DOHH2 (cell line): ENCODE results near the gene LAMTOR1.

Experiments used
- H3F3A ChIP-seq: fragments of 200-600 bp; sonication (generic), shearing (Covaris generic); 2 replicates; pipeline ENCODE4 v1.6.0; 2016; ENCODE audit warnings: antibody characterized with exemption, mild to moderate bottlenecking; ENCODE audit not compliant: control insufficient read depth, insufficient read depth
- H3K27ac ChIP-seq: fragments of 200-600 bp; sonication (generic); 2 replicates; pipeline ENCODE4 v1.5.1; 2014; ENCODE audit warnings: low read depth, mild to moderate bottlenecking, low read length, moderate library complexity
- H3K27me3 ChIP-seq: fragments of 200-600 bp; sonication (generic); 2 replicates; pipeline ENCODE4 v1.6.1; 2014; ENCODE audit warnings: mild to moderate bottlenecking, low read length, mixed read lengths; ENCODE audit not compliant: control insufficient read depth
- H3K36me3 ChIP-seq: fragments of 200-600 bp; sonication (generic); 2 replicates; pipeline ENCODE4 v1.6.1; 2014; ENCODE audit warnings: mild to moderate bottlenecking, low read length, moderate library complexity, mixed read lengths; ENCODE audit not compliant: control insufficient read depth
- H3K4me1 ChIP-seq: fragments of 200-600 bp; sonication (generic); 2 replicates; pipeline ENCODE4 v1.6.1; 2014; ENCODE audit warnings: mild to moderate bottlenecking, low read length, mixed read lengths; ENCODE audit not compliant: control insufficient read depth
- H3K4me2 ChIP-seq: fragments of 200-600 bp; sonication (generic); 2 replicates; pipeline ENCODE4 v1.6.0; 2014; ENCODE audit warnings: mild to moderate bottlenecking, low read length, moderate library complexity
- H3K4me3 ChIP-seq: fragments of 200-600 bp; sonication (generic); 2 replicates; pipeline ENCODE4 v1.5.1; 2014; ENCODE audit warnings: mild to moderate bottlenecking, low read length, mixed read lengths
- H3K79me2 ChIP-seq: fragments of 200-600 bp; sonication (generic); 2 replicates; pipeline ENCODE4 v1.6.1; 2014; ENCODE audit warnings: mild to moderate bottlenecking, low read length, mixed read lengths; ENCODE audit not compliant: control insufficient read depth
- H3K9me2 ChIP-seq: fragments of 200-600 bp; sonication (generic); replicated peaks from 2 replicates; pipeline ENCODE4 v1.6.1; 2014; ENCODE audit warnings: mild to moderate bottlenecking, low read length, mixed read lengths; ENCODE audit not compliant: control insufficient read depth
- H3K9me3 ChIP-seq: fragments of 200-600 bp; sonication (generic); 2 replicates; pipeline ENCODE4 v1.6.1; 2014; ENCODE audit warnings: antibody characterized with exemption, low read length, mixed read lengths; ENCODE audit not compliant: control insufficient read depth, insufficient read depth
- H4K20me1 ChIP-seq: fragments of 200-600 bp; sonication (generic); 2 replicates; pipeline ENCODE4 v1.6.0; 2014; ENCODE audit warnings: low read depth, mild to moderate bottlenecking, antibody characterized with exemption, low read length, moderate library complexity; ENCODE audit not compliant: control insufficient read depth, insufficient read depth
- EZH2phosphoT487 ChIP-seq: fragments of 200-600 bp; sonication (generic); IDR thresholded peaks from 2 replicates; pipeline ENCODE4 v1.6.1; 2017; ENCODE audit warnings: borderline replicate concordance, mild to moderate bottlenecking, antibody characterized with exemption, low read length, moderate library complexity, mixed read lengths
- TF ChIP-seq, protein P1 (sequence below): fragments of 200-600 bp; sonication (generic); IDR thresholded peaks from one replicate; pipeline ENCODE4 v1.5.1; 2014; ENCODE audit warnings: antibody characterized with exemption, mild to moderate bottlenecking, low read depth, low read length; ENCODE audit not compliant: poor library complexity, severe bottlenecking

LAMTOR1 gene

DNA sequence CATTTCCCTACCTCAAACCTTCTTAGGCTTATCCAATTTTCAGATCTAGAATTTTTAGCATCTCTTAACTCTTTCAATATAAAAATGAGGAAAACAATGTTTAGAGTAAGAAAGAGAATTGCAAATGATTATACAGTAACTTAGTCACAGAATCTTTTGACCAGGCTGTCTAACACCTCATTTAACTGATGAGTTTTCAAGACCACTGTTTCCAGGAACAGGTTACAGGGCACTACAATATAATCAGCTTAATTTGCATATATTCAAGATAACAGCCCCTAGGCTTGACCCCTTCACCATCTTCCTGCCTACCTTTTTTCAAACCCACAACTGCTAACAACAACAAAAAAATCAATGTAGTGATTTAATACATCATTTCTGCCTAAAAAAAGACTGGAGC is 35.4 kb downstream of the LAMTOR1 start:
- H3K9me2 ChIP-seq = no peaks in the 10 kb centered on the region
- TF ChIP-seq, protein P1, sequence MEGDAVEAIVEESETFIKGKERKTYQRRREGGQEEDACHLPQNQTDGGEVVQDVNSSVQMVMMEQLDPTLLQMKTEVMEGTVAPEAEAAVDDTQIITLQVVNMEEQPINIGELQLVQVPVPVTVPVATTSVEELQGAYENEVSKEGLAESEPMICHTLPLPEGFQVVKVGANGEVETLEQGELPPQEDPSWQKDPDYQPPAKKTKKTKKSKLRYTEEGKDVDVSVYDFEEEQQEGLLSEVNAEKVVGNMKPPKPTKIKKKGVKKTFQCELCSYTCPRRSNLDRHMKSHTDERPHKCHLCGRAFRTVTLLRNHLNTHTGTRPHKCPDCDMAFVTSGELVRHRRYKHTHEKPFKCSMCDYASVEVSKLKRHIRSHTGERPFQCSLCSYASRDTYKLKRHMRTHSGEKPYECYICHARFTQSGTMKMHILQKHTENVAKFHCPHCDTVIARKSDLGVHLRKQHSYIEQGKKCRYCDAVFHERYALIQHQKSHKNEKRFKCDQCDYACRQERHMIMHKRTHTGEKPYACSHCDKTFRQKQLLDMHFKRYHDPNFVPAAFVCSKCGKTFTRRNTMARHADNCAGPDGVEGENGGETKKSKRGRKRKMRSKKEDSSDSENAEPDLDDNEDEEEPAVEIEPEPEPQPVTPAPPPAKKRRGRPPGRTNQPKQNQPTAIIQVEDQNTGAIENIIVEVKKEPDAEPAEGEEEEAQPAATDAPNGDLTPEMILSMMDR = no peak
- TF ChIP-seq EZH2phosphoT487 = no peak
- peaks cover 72% of the 10 kb centered on the region for H3K79me2 ChIP-seq
- no peaks in the 10 kb centered on the region for H3K9me3 ChIP-seq
- H3K4me3 ChIP-seq = no peak overlapping the region
- peaks cover 51% of the 10 kb centered on the region for H3K36me3 ChIP-seq
- H3F3A ChIP-seq = peaks cover 3% of the 10 kb centered on the region; the same call in 1 of the 2 replicates
- H3K4me2 ChIP-seq = no peak overlapping the region
- H3K27ac ChIP-seq = no peak overlapping the region
- peaks cover 36% of the 10 kb centered on the region for H3K4me1 ChIP-seq
- H3K27me3 ChIP-seq = no peaks in the 10 kb centered on the region
- peaks cover 13% of the 10 kb centered on the region; the same call in 1 of the 2 replicates for H4K20me1 ChIP-seq

DNA sequence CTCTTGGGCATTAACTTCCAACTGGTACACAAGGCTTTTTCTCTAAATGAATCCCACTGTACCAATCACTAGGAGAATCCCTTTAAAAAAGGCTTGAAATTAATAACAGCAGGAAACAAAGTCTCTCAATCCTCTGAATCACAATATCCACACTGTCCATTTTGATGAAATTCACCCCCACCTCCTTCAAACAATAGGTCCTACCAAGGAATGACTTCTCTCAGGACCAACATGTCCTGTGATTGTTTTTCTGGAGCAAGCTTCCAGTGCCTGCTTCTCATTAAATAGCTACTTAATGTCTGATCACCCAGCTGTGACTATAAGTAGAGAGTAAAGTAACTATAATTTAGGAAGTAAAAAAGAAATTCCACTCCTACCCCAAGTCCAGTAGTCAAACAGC is 35.8 kb downstream of the LAMTOR1 start:
- TF ChIP-seq, protein P1 = no peak
- no peak for TF ChIP-seq EZH2phosphoT487
- H3K4me2 ChIP-seq = no peak overlapping the region
- H3K4me1 ChIP-seq = peaks cover 38% of the 10 kb centered on the region
- H3K4me3 ChIP-seq = no peak overlapping the region
- peaks cover 52% of the 10 kb centered on the region for H3K36me3 ChIP-seq
- peaks cover 68% of the 10 kb centered on the region for H3K79me2 ChIP-seq
- H3K9me3 ChIP-seq = no peaks in the 10 kb centered on the region
- H4K20me1 ChIP-seq = peaks cover 9% of the 10 kb centered on the region; the same call in 1 of the 2 replicates
- H3K27me3 ChIP-seq = no peaks in the 10 kb centered on the region
- no peak overlapping the region for H3K27ac ChIP-seq
- H3K9me2 ChIP-seq = no peaks in the 10 kb centered on the region
- peaks cover 3% of the 10 kb centered on the region; the same call in 1 of the 2 replicates for H3F3A ChIP-seq

DNA sequence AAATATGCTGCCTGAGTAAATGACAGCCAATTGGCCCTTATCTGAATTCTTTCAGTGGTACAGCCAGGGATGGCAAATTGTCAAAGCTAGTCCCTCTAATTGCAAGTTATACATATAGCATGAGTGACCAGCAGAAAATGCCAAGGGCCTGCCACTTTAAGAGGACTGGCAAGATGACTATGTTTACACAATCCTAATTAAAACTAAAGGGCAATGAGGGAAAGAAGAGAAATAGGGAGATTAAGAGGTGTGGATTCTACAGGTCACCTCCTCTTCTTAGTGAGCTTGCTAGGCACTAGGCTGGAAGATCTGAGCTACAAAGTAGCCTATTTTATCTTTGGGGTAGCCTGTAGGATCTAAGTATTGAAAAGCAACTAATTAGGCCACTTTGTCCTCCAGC is 36.2 kb downstream of the LAMTOR1 start:
- Histone ChIP-seq H3K36me3 (peaks cover 50% of the 10 kb centered on the region), H3K79me2 (peaks cover 65% of the 10 kb centered on the region), H3K27ac (no peak overlapping the region), H3K4me1 (peaks cover 38% of the 10 kb centered on the region), H3F3A (peaks cover 3% of the 10 kb centered on the region; the same call in 1 of the 2 replicates), H3K9me3 (no peaks in the 10 kb centered on the region), H3K4me3 (no peak overlapping the region), H4K20me1 (peaks cover 5% of the 10 kb centered on the region; the same call in 1 of the 2 replicates), H3K4me2 (no peak overlapping the region), H3K9me2 (no peaks in the 10 kb centered on the region), H3K27me3 (no peaks in the 10 kb centered on the region)
- TF ChIP-seq, protein P1 = no peak
